Measurements from ENCODE around the gene MBD4.

The MBD4 gene

GRCh38 chr3:129442486-129442885 is 2.7 kb upstream of the MBD4 start:
- TF ChIP-seq, protein P1, sequence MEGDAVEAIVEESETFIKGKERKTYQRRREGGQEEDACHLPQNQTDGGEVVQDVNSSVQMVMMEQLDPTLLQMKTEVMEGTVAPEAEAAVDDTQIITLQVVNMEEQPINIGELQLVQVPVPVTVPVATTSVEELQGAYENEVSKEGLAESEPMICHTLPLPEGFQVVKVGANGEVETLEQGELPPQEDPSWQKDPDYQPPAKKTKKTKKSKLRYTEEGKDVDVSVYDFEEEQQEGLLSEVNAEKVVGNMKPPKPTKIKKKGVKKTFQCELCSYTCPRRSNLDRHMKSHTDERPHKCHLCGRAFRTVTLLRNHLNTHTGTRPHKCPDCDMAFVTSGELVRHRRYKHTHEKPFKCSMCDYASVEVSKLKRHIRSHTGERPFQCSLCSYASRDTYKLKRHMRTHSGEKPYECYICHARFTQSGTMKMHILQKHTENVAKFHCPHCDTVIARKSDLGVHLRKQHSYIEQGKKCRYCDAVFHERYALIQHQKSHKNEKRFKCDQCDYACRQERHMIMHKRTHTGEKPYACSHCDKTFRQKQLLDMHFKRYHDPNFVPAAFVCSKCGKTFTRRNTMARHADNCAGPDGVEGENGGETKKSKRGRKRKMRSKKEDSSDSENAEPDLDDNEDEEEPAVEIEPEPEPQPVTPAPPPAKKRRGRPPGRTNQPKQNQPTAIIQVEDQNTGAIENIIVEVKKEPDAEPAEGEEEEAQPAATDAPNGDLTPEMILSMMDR (IDR thresholded peaks at IDR 0.05; ENCODE audit: low read depth, low read length, missing control alignments) = no peak
- no peak for DNase-seq (ENCODE audit: low read depth)
- in situ Hi-C loops (cut with HindIII; ENCODE audit: low sequenced_read_pairs) = loop anchor here (25.0 kb wide), 1 partner anchor 395 kb away; no protein-coding TSS in a partner anchor
- no peak overlapping the region for H3K4me3 ChIP-seq (ENCODE audit: low read depth, low read length)

- peak; percentile 36 for DNase-seq (ENCODE audit: low read depth)
- H3K4me3 ChIP-seq (ENCODE audit: low read depth, low read length) = peak overlapping the region; percentile 1
- in situ Hi-C loops (cut with HindIII; ENCODE audit: low sequenced_read_pairs) = loop anchor here (25.0 kb wide), 1 partner anchor 396 kb away; no protein-coding TSS in a partner anchor
- TF ChIP-seq, protein P1 (IDR thresholded peaks at IDR 0.05; ENCODE audit: low read depth, low read length, missing control alignments) = peak; percentile 9
Measured at GRCh38 chr3:129441782-129442181, 2.0 kb upstream of the MBD4 start.

DNA sequence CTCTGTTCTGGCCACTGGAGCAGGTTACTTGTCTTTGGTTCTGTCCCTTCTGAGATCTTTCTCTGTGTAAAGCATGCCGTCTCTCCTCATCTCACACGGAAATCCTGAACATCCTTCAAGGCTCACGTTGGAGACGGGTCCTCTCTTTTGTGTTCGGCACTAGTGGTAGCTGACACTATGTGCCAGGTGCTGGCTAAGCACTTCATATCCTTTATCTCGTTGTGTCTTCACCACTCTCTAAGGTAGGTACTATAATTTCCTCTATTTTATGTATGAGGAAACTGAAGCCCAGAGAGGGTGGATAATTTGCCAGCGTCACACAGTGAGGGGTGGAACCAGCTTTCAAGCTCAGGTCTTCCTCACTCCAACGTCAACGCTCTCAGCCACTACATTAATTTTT is 1.5 kb upstream of the MBD4 start:
- DNase-seq (ENCODE audit: low read depth) = no peak
- peak overlapping the region; percentile 97 for H3K4me3 ChIP-seq (ENCODE audit: low read depth, low read length)
- in situ Hi-C loops (cut with HindIII; ENCODE audit: low sequenced_read_pairs) = loop anchor here (25.0 kb wide), 1 partner anchor 396 kb away; no protein-coding TSS in a partner anchor
- TF ChIP-seq, protein P1 (IDR thresholded peaks at IDR 0.05; ENCODE audit: low read depth, low read length, missing control alignments) = no peak

DNA sequence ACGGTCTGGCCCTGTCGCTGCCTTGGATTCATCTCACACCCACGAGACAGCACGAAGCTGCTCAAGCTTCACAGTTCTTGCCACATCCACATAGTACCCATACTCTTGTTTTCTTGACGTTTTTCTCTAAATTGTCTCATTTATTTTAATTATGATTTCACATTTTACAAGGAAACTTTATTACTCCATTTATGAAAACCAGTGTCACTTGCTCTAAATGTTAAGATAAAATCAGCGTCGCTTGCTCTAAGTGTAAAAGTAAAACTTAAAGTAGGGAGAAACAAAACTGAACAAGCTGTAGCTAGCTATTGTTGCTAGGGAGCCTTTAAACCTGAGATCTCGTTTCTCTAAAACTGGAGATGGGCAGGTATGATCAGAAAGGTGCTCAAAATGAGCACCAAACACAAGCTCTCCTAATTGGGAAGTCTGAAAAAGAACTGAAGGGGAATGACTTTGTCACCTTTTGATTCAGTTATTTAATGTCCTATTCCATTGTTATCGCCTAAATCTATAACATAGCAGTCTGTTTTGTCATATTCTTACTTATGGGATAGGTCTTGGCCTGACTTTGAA is 956 bp upstream of the MBD4 start:
- H3K4me3 ChIP-seq (ENCODE audit: low read depth, low read length) = peak overlapping the region; percentile 97
- TF ChIP-seq, protein P1 (IDR thresholded peaks at IDR 0.05; ENCODE audit: low read depth, low read length, missing control alignments) = no peak
- in situ Hi-C loops (cut with HindIII; ENCODE audit: low sequenced_read_pairs) = loop anchor here (25.0 kb wide), 1 partner anchor 397 kb away; no protein-coding TSS in a partner anchor
- no peak for DNase-seq (ENCODE audit: low read depth)

GRCh38 chr3:129439226-129439816 is 427 bp downstream of the MBD4 start:
- TF ChIP-seq, protein P1 (IDR thresholded peaks at IDR 0.05; ENCODE audit: low read depth, low read length, missing control alignments) = no peak
- peak overlapping the region; percentile 97 for H3K4me3 ChIP-seq (ENCODE audit: low read depth, low read length)
- in situ Hi-C loops (cut with HindIII; ENCODE audit: low sequenced_read_pairs) = loop anchor here (25.0 kb wide), 1 partner anchor 398 kb away; no protein-coding TSS in a partner anchor
- no peak for DNase-seq (ENCODE audit: low read depth)

DNA sequence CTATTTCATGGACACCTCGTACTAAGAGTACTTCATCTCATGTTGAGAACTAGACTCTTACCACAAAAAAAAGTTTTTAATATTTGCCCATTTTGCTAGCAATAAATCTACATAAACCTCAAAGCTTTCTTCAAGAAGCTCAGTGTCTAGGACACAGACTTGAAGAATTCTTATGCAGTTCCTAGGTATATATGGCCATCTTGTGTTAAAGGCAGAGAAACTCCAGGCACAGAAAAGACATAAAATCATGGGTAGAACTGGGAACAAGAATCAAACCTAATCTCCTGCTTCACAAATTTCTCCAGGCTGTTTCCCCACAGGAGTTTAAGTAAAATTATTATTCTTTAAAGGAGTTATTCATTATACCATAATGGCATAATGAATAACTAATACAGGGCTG is 4.4 kb downstream of the MBD4 start:
- in situ Hi-C loops (cut with HindIII; ENCODE audit: low sequenced_read_pairs) = loop anchor here (25.0 kb wide), 1 partner anchor 402 kb away; no protein-coding TSS in a partner anchor
- DNase-seq (ENCODE audit: low read depth) = no peak
- TF ChIP-seq, protein P1 (IDR thresholded peaks at IDR 0.05; ENCODE audit: low read depth, low read length, missing control alignments) = no peak
- H3K4me3 ChIP-seq (ENCODE audit: low read depth, low read length) = no peak overlapping the region
